SKM-1 treated with dmso at 0.1 percent for 144 hours (cell line): ENCODE results near the gene ARHGEF5.
A peak's percentile ranks its signal among the peaks of the same experiment; 100 is the strongest.

ENCODE experiments used
- DNase-seq: peaks from one replicate; lab custom pipeline; 2025; ENCODE audit not compliant: unreplicated experiment; lab: John Stamatoyannopoulos, UW

Gene ARHGEF5

DNA sequence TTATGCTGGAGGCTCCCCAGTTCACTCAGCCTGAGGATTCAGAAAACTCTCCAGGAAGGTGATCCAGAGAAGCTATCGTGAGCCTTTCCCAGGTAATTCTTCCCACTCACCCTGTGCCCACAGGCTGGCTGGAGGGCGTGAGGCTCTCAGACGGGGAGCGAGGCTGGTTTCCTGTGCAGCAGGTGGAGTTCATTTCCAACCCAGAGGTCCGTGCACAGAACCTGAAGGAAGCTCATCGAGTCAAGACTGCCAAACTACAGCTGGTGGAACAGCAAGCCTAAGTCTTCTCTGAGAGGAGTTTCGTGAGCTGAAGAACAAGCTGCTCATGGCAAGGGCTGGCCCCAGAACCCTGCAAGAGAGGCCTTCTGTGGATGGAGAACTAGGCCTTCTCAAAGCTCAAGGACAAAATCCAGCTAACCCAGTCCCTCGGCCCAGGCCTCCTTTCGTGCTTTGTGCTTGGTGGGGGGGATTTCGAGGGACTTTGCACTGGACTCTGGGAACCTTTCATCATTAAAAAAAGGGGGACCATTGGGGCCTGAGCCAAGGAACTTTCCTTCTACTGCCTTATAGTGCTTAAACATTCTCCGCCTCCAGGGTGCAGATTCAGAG is 24.7 kb downstream of the ARHGEF5 start:
- DNase-seq: no peak

DNA sequence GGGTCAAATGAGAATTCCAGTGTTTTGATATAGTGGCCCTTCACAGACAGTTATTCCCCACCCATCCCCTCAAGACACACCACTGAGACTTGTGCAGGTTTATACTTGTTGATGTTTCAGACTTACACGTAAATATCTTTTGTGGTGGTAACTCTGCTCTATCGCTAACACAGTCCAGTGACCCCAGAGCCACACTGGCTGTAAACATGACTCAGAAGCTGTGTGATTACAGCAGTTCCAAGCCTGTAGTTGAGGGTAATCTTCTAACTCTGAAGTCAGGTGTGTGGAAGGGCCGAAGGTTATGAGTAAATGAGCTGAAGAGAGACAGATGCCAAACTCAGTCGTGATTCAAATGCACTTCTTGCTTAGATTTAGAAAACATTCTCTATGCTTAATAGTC is 28.9 kb downstream of the ARHGEF5 start:
- DNase-seq: no peak

DNA sequence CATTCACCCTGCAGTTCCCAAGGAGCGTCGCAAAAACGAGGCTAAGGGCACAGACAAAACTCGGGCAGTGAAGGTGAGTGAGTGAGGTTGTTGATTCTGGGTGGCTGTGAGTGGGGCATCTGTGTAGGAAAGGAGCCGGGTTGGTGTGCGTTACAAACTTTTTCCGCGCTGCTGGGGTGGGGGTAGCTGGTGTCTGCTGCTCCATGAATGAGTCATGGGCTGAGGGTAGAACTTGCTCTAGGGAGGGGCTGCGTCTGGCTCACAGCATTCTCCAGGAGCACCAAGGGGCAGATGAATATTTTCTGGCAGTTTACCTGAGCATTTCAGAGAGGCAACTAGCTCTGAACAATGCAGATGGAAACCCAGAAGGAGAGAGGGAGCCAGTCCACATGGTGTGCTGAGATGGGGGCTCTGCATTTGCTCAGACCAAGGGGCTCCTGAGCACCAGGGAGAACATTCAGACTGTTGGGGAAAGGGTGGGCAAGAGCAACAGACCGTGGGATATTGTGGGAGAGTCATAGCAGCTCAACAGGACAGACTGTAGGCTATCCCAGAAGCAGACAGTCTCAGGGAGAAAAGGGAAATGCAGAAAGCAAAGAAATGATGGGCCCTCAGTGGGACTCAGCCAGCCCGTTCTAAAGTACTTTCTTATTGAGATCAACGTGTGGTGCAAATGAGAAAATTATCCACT is 29.5 kb downstream of the ARHGEF5 start:
- no peak for DNase-seq

DNA sequence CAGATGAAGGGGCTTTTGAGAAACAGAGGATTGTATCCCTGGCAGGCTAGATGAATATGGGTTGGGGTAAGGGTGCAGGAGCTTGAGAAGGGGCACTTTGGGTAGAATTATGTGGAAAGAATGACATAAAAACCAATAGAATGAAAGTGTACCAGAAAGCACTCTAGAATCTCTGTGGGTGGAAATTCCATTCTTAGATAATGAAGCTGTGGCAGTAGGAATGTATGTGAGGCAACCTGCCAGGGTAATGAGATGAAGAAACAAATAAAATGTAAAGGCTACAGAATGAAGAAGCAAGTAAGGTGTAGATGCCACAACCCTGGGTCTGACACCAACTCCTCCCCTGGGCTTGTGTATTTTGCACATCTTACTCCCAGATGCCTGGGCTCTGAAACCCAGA is 31.5 kb downstream of the ARHGEF5 start:
- no peak for DNase-seq

DNA sequence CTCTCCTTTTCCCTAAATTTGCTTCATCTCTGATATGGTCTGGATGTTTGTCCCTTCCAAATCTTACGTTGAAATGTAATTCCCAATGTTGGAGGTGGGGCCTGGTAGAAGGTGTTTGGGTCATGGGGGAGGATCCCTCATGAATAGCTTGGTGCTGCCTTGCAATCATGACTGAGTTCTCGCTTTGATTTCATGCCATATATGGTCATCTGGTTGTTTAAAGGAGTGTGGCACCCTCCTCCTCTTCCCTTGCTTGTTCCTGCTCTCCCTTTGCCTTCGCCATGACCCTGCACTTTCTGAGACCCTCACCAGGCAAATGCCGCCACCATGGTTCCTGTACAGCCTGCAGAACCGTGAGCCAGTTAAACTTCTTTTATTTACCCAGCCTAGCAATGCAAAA is 33.7 kb downstream of the ARHGEF5 start:
- DNase-seq: no peak

DNA sequence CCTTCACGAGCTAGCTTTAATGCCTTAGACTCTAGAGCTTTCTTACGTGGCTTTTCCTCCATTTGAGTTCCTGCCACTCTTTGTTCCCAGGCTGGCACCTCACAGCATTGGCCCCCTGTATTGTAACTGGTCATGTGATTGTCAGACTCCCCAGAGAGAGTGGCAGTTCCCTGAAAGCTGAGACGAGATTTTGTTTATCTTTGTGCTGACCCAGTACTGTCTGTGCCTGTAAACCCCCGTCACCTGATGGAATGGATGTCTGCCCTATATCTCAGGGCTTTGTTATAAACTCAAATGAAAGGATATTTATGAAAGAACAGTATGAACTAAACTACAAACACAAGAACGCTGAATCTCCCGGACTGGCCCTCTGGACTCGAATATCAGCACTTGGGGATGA is 35.3 kb downstream of the ARHGEF5 start:
- no peak for DNase-seq

DNA sequence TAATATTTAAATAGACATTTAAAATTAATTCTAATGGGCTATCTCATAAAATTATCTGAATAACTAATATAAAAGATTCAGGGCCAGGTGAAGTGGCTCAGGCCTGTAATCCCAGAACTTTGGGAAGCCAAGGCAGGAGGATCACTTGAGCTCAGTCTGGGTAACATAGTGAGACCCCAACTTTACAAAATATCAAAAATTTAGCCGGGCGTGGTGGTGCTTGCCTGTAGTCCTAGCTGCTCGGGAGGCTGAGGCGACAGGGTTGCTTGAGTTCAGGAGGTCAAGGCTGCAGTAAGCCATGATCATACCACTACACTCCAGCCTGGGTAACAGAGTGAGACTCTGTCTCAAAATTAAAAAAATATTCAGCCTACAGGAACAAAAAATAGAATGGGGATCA is 35.8 kb downstream of the ARHGEF5 start:
- DNase-seq: no peak

DNA sequence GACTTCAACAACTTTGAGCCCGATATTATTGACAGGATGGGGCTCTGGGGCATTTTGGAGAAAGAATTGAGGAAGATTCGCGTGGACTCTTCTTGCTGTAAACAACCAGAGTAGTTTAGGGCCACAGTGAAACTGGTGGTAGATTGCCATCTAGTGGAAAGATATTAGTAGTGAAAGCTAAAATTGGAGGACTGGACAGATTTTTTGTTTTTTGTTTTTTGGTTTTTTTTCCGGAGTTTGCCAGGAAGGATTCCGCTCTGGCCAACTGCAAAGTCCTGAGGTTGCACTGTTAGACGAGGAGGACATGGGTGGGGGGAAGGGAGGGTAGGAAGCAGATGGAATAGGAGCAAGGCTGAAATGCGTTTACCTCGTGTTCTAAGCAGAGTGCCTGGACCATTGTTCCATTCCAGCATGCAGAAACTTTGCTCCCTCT is 36.6 kb downstream of the ARHGEF5 start:
- peak; percentile 56 for DNase-seq

DNA sequence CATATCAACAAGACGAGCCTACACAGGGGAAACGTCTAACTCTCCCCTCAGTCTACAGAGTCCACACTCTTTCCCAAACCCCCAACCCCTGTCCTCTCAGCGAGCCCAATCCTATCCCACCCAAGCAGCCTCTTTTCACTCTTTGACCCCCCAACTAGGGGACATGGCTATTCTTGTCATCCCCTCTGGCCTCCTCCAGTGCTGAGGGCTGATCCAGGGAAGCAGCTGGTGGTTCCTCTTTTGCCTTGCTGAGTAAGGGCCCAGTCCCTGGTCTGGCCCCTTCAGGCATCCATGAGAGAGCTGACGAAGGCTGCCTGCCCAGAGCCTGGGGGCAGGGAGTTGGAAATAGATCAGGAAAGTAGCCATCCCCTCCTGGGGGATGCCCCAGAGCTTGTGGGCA is 41.9 kb downstream of the ARHGEF5 start:
- no peak for DNase-seq

DNA sequence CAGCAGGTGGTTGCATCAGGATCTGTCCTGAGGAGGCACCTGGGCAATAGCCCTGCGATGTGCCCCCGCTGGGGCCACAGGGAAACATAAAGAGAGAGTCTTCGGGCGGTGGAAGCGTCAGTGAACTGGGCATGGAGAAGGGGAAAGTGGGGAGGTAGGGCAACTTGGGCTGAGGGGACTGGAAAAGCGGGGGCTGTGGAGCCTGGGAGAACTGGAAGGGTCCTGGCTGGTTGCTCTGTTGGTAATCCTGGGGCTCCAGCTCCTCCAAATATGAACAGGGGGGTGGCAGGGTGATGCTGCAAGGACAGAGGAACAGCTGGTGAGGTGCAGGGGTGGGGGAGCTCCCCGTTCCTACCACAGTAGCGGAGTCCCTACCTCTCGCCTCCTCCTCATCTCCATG is 43.1 kb downstream of the ARHGEF5 start:
- DNase-seq: no peak

DNA sequence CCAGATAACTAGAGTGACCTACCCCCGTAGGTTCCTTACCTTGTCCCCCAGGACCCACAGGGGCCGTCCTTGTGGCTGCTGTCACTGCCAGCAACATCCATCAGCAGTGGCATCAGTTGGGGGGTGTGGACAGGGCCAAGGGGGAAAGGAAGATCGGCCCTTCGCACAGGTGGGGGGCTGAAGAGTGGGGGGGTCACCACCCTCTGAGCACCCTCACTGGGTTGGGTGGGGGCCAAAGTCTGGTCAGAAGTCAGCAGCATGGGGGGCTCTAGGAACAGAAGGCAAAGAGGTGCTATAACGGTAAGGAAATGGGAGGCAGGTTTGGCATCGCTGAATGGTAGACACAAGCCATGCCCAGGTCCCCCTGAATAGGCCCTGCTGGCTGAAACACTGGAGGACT is 43.7 kb downstream of the ARHGEF5 start:
- DNase-seq: no peak

DNA sequence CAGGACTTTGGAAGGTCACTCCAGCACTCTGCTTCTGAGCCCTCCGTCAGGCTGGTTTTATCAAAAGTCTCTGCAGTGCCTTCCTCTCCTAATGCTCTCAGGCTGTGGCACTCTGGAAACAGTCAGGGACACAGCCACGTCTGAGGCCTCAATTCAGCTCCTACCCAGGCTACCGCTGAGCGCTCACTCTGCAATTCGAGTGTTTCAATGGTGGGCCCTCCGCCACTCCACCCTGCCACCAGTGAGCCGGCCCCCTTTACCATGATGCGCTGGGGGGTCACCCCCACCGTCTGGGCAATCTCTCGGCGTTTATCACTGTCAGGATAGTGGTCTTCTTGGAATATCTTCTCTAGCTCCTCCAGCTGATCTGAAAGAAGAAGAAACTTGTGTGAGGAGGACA is 44.7 kb downstream of the ARHGEF5 start:
- DNase-seq: no peak

DNA sequence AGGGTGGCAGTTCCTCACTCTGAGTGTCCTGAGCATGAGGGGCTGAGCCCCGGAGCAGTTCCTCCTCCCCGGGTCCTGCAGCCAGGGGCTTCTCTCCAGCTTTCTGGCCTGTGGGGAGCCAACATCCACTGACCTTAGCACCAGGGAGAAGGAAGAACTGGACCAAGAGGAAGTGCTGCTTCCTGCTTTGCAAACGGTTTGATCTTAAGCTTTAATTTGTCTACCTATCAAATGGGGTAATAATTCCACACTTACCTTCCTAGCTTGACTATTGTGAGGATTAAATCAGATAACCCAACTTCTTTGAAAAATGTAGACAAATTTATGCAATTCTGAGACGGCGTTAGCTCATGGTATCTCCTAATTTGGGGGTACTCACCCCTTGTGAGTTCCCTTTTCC is 46.3 kb downstream of the ARHGEF5 start:
- no peak for DNase-seq

DNA sequence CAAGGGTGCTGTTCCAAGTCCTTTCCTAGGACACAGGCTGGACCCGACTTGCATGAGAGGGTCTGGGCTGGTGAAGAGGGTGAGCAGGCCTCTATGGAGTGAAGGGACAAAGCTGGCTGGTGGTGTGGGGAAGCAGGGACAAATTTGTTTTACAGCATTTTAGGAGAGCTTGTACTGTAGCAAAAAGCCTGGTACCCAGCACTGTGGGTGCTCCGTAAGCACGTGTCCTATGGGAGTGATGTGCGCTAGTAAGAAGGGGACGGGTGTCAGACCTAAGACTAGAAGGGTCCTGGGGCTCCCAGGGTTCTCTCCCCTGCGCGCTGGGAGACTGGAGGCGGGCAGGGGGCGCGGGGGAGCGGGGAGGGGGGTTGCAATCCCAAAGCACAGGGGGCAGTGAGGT is 47.9 kb downstream of the ARHGEF5 start:
- DNase-seq: no peak

DNA sequence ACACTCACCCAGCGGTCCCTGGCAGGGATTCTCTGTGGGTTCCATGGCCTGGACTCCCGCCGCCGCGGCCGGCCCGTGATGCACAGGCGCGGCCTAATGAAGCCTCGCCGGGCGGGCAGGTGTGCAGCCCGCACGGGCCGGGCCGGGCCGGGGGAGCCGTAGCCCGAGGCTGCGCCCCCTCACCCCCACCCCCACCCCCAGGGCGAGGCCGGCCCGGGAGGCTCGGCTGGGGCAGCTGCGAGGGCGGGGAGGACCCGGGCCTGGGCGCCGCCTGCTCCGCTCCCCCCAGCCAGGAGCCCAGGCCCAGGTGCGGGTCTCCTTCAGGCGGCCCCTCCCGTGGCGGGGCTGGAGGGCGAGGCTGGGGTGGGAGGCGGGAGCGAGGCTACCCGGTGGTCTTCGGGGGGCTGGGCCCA is 48.5 kb downstream of the ARHGEF5 start, which contains the start of gene NOBOX:
Gene NOBOX (minus strand): TSS at position 45 of the 413 bp plus-strand sequence.
- DNase-seq: no peak

DNA sequence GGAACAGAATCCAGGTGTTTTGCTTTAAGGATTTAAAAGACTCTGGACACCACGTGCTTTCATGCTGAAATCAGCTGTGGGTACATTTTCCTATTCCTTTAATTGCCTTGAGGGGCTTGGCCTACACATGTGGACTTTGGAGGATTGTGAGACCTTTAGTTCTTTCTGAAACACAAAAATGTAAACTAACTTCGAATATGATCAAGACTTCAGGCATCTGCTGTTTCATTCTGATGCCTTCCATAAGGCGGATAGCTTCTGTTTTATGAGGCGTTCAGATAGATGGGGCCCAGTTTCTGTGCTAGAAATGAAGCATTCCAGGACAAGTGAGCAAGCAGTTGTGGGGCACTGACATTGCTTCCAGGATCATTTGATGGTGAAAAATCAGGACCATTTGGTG is 49.7 kb downstream of the ARHGEF5 start:
- no peak for DNase-seq

DNA sequence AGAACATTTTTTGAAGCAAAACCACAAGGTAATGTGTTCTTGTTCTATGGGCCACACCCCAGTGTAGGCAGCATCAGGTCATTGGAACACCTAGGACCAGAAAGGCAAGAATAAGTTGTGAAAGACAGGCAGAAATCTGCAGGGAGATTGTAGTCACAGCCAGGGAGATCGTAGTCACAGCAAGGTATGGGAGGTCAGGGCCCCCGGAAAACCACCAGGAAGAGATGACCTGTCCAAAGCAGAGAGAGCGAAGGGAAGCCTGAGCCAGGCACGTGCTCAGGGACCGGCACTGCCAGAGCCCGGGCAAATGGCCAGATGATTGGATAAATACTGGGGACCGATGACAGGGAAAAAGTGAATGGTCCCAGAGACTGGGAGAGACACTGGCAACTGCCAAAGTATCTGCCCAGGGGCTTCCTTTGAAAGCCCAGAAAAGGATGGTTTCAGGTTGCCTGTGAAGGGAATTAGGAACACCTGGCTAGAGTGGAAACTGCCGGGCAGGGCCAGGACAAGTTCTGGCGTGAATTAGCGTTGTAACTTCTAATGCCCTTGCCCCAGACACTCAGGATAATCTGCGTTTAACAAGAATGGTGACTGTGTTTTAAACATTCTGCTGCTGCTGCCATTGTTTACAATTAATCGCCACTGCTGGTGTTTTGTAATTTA is 52.2 kb downstream of the ARHGEF5 start:
- DNase-seq: no peak

DNA sequence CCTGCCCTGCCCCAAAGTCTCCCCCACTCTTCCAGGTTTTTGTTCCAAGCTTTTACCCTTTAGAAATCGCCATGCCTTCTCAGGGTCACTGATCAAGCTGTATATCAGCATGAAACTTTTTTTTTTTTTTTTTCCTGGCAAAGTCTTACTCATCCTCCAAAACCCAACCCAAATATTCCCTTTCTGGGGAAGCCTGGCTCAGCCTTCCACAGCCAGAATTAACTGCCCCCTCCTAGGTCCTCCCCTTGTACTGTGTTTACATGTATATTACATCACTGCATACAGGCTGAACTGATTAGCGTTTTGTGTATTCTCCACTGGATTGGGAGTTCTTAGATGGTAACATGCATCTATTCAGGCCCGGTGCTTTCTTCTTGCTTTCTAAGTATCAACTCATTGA is 52.9 kb downstream of the ARHGEF5 start:
- DNase-seq: no peak

DNA sequence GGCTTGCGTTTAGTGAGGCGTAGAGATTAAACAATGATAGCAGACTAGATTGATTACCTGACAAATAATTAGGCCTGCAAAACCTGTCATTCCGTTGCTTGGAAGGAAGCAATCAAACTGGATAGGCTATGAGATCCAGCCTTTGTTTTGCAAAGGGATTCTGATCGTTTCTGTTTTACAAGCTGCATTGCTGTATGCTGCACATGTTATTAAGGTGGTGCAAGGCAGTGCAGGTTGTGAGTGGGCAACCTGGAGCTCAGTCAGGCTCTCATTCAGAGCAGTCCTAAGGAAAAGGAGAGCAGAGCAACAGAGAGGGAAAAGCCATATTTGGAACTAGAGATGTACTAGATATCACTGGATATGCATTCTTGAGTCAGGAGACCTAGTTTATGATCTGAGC is 55.2 kb downstream of the ARHGEF5 start:
- no peak for DNase-seq

DNA sequence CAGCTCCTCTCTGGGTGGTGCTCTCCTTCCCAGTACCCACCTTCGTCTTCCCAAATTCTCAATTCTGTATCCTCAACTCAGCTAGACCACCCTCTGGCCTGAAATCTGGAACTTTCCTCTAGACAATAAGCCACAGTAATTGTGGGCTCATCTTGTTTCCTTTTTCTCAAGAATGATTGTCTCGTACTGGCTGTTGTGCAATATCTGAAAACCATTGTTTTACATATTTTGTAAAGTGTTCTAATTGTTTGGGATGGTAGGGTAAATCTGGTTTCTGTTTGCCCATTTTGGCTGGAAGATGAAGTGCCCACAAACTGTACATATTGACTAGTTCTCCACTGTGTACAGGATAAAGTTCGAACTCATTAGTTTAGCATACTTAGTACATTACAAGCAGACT is 59.6 kb downstream of the ARHGEF5 start:
- no peak for DNase-seq

DNA sequence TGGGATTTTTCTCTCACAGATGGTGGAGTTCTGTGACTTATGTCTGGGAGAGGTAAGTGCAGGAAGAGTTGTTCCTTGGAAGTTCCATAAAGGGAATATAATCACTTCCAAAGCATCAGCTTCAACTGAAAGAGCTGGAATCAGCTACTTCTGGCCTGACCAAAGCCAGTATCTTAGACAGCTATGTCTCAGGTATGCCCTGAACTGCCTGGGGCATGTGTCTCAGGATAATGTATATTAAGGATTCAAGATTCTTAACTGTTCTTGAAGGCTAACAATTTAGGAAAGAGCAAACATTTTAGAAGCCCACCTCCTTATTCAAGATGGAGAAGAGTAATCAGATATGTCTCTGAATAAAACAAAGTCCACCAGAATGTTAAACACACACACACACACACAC is 60.7 kb downstream of the ARHGEF5 start:
- no peak for DNase-seq

DNA sequence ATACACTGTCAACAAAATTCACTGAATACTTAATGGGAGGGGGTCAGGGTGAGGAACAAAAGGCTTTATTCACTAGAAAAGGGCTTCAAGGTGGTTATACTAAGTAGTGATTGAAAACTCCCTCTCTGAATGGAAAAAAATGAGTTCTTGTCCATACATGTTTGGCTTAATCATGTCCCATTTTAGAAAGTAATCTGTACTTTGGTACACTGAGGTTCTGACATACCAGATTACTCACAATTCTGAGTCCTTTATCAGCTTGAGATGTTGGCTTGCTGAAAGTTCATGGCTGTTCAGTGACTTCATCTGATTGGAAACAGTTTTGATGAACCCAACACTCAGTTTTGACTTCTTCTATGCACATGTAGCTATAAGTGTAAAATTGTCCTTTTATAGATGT is 61.1 kb downstream of the ARHGEF5 start:
- DNase-seq: no peak
